Measurements from ENCODE around the gene CPOX.

CPOX gene

DNA sequence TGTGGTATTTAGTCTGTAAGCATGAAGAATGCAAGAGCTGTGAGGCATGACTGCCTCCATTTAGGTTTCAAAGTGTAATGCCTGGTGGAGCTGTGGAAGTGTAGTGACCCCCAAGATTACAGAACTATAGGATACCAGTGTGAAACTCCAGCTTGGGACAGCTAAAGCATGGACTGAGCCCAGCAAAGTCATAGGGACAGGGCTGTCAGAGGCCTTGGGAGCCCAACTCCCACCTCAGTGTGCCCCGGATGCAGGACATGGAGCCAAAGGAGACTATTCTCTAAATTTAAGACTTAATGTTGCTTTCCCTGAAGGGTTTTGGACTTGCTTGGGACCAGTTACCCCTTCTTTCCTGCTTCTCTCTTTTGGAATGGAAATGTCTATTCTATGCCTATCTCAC is 50.8 kb downstream of the CPOX start:
- DNase-seq (ENCODE audit: low read depth): no peak
- no peak for TF ChIP-seq CTCF (conservative IDR thresholded peaks at IDR 0.05; ENCODE audit: control insufficient read depth, insufficient read depth, low read depth, low read length)
- H3K4me3 ChIP-seq (ENCODE audit: control insufficient read depth, low read depth, low read length): no peak overlapping the region

DNA sequence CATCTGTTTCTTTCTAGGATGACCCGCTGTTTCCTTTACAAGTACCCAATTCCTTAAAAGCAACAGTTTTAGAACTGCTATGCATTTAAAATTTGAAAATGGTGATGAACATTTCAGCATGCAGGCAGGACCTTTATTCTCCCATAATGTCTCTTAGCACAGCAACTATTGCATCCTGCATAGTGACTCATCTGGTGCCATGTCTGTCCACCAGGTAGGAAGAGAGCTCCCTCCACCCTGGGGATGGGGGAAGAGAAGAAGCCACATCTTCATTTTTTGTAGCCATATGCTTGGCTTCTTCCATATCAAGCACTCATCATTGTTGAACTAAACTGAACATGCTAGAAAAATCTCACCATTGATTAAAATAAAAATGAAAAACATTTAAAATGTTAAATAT is 51.7 kb downstream of the CPOX start:
- DNase-seq (ENCODE audit: low read depth): no peak
- no peak for TF ChIP-seq CTCF (conservative IDR thresholded peaks at IDR 0.05; ENCODE audit: control insufficient read depth, insufficient read depth, low read depth, low read length)

GRCh38 chr3:98540346-98540745 is 53.1 kb downstream of the CPOX start:
- no peak for DNase-seq (ENCODE audit: low read depth)
- H3K4me3 ChIP-seq (ENCODE audit: control insufficient read depth, low read depth, low read length): no peak overlapping the region
- no peak for TF ChIP-seq CTCF (conservative IDR thresholded peaks at IDR 0.05; ENCODE audit: control insufficient read depth, insufficient read depth, low read depth, low read length)

More for the DNA sequence above, 51.7 kb downstream of the CPOX start:
- H3K4me3 ChIP-seq (ENCODE audit: control insufficient read depth, low read depth, low read length): no peak overlapping the region

DNA sequence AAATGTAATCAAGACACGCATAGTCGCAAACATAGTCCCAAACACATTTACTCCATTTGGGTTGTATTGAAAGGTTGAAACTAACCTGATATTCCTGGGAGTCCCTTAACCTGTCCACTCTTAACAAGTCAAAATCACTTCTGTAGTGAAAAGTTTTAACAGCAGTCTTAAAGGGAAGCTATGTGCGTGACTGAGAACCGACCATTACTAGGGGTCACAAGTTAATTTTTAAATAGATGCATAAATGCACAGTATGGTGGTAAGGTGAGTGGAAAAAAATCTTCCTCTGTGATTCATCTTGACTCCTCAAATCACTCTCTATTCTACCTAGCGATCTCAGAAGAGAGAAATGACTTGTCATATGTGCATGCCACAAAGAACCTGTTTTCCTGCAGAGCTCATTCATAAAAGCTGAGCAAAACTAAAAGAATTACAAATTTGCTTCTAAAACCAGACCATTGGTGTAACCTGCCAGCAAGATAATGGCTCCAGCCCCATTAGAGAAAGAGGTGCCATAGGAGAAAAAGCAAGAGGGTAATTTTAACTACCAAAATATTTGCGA is 56.9 kb downstream of the CPOX start:
- no peak for DNase-seq (ENCODE audit: low read depth)
- no peak for TF ChIP-seq CTCF (conservative IDR thresholded peaks at IDR 0.05; ENCODE audit: control insufficient read depth, insufficient read depth, low read depth, low read length)
- H3K4me3 ChIP-seq (ENCODE audit: control insufficient read depth, low read depth, low read length): no peak overlapping the region

DNA sequence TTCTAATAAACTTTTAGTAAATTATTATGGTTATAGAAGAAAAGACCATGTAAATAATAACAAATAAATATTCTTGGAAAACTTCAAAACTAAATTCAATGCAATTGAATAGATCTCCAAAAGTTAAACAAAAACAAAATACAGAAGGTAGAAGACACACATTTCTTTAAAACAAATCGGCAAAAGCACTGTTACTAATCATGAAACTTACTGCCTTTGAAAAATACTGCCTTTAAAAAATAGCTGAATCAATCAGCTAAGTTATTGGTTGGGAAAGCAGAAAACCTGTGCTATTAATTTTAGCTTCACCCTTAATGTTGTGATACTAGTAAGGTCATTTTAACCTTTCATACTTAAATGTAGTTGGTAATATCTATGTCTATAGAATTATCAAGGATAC is 58.7 kb downstream of the CPOX start:
- no peak for TF ChIP-seq CTCF (conservative IDR thresholded peaks at IDR 0.05; ENCODE audit: control insufficient read depth, insufficient read depth, low read depth, low read length)
- no peak for DNase-seq (ENCODE audit: low read depth)
- no peak overlapping the region for H3K4me3 ChIP-seq (ENCODE audit: control insufficient read depth, low read depth, low read length)

DNA sequence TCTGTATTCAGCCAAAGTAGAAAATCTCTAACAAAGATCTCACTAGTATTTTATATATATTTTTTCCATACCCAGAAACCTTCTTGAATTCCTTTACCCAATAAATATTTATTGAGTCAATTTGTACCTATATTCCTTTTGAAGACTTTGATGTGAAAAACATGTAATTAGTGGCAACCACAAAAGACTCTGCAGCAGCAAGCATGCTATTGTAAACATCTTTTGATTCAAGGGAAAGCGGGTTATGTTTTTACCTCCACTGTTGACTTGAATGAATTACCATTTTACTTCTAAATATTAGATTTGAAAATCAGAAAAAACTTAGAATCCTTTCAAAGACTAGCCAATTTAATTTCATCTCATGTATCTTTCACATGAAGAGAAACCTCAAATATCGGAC is 59.2 kb downstream of the CPOX start:
- TF ChIP-seq CTCF (conservative IDR thresholded peaks at IDR 0.05; ENCODE audit: control insufficient read depth, insufficient read depth, low read depth, low read length): no peak
- H3K4me3 ChIP-seq (ENCODE audit: control insufficient read depth, low read depth, low read length): no peak overlapping the region

More for the DNA sequence above, 59.2 kb downstream of the CPOX start:
- no peak for DNase-seq (ENCODE audit: low read depth)
